Tibial nerve (tissue), 4 donors: ENCODE measurements around the gene CLTCL1. TPM values are rescaled to one million over a fixed set of nuclear protein-coding genes. Genes with fewer than 3 reads are reported as not detected.

Experiments used
- DNase-seq, 2 donors: peaks; one replicate each; pipeline ENCODE4 v3.0.0-alpha.2; 2019; ENCODE audit warnings: low spot score in 2 of 2
- H3K27ac ChIP-seq, 4 donors: fragments of 200-600 bp; sonication (generic) in 3 of 4; one replicate each; pipeline ENCODE4 v1.5.1; 2017 to 2019; ENCODE audit warnings: mild to moderate bottlenecking in 1 of 4
- H3K27me3 ChIP-seq, 2 donors: fragments of 200-600 bp; sonication (generic) in 1 of 2; one replicate each; pipeline versions ENCODE4 v1.5.1 to v1.6.0; 2017 to 2019
- H3K36me3 ChIP-seq, 3 donors: fragments of 200-600 bp; sonication (generic); one replicate each; pipeline ENCODE4 v1.5.1; 2018 to 2019
- H3K4me1 ChIP-seq, 4 donors: fragments of 200-600 bp; sonication (generic) in 3 of 4; one replicate each; pipeline ENCODE4 v1.5.1; 2017 to 2019
- H3K4me3 ChIP-seq, 4 donors: fragments of 200-600 bp; sonication (generic) in 3 of 4; one replicate each; pipeline ENCODE4 v1.5.1; 2017 to 2019; ENCODE audit warnings: mild to moderate bottlenecking in 1 of 4, moderate library complexity in 1 of 4
- H3K9me3 ChIP-seq, 4 donors: fragments of 200-600 bp; sonication (generic) in 3 of 4; one replicate each; pipeline ENCODE4 v1.5.1; 2017 to 2019
- CTCF ChIP-seq, 5 experiments: fragments of 200-600 bp in 3 of 5; fragments of 450-650 bp in 2 of 5; sonication (generic) in 3 of 5; IDR thresholded peaks; one replicate each; pipeline ENCODE4 v1.5.1; 2016 to 2019; ENCODE audit warnings: antibody characterized with exemption in 5 of 5, mild to moderate bottlenecking in 3 of 5, moderate library complexity in 2 of 5
- EP300 ChIP-seq, 2 donors: sonication (generic); formaldehyde crosslinking; IDR thresholded peaks; one replicate each; pipeline ENCODE4 v1.6.1; 2017; ENCODE audit warnings: antibody characterized with exemption in 2 of 2, mild to moderate bottlenecking in 1 of 2
- POLR2A ChIP-seq, 2 donors: fragments of 450-650 bp; IDR thresholded peaks; one replicate each; pipeline ENCODE4 v1.6.1; 2017; ENCODE audit warnings: antibody characterized with exemption in 2 of 2, mild to moderate bottlenecking in 2 of 2, moderate library complexity in 2 of 2
- WGBS, 2 donors: methylation state at CpG; one replicate each; pipeline ENCODE4 v1.1.5; 2018; 5-methylcytosine and 5-hydroxymethylcytosine counted together
- total RNA-seq, 4 donors: library from RNA; depleted of rRNA; stranded (reverse); fragments of >200 nt; gene quantifications; one replicate each; pipeline ENCODE4 v1.1.0, GENCODE V29; 2016

The CLTCL1 gene
- total RNA-seq, 4 donors from 2014 or later, result 22.6 to 35.9 (median 26.8) TPM

GRCh38 chr22:19212302-19212870, 79.1 kb downstream of the CLTCL1 start:
- TF ChIP-seq EP300 (IDR thresholded peaks at IDR 0.05), result no peak
- TF ChIP-seq CTCF (IDR thresholded peaks at IDR 0.05), result no peak
- TF ChIP-seq POLR2A (IDR thresholded peaks at IDR 0.05), result no peak
- Histone ChIP-seq H3K4me1 (no peaks in the 10 kb centered on the region), H3K9me3 (no peaks in the 10 kb centered on the region), H3K36me3 (peaks cover 0 to 53% (median 0%) of the 10 kb centered on the region in 3 donors), H3K4me3 (no peak overlapping the region), H3K27ac (no peak overlapping the region), H3K27me3 (no peaks in the 10 kb centered on the region)
- no peak for DNase-seq
- 95 to 97% methylated on average over 1 of the region's 1 CpG for WGBS, 2 donors

- Histone ChIP-seq H3K4me1 (no peaks in the 10 kb centered on the region), H3K36me3 (peaks cover 0 to 42% (median 0%) of the 10 kb centered on the region in 3 donors), H3K4me3 (no peak overlapping the region), H3K9me3 (no peaks in the 10 kb centered on the region), H3K27me3 (no peaks in the 10 kb centered on the region), H3K27ac (no peak overlapping the region)
- no peak for DNase-seq
- WGBS, 2 donors, result 95 to 96% methylated on average over 14 of the region's 14 CpGs
- TF ChIP-seq POLR2A (IDR thresholded peaks at IDR 0.05) (no peak), EP300 (IDR thresholded peaks at IDR 0.05) (no peak), CTCF (IDR thresholded peaks at IDR 0.05) (no peak)
These were observed 81.3 kb downstream of the CLTCL1 start for GRCh38 chr22:19210188-19210587.

- Histone ChIP-seq H3K27ac (no peak overlapping the region), H3K9me3 (no peaks in the 10 kb centered on the region), H3K27me3 (no peaks in the 10 kb centered on the region), H3K36me3 (peaks cover 0 to 35% (median 0%) of the 10 kb centered on the region in 3 donors), H3K4me1 (no peaks in the 10 kb centered on the region), H3K4me3 (no peak overlapping the region)
- TF ChIP-seq POLR2A (IDR thresholded peaks at IDR 0.05), result no peak
- TF ChIP-seq EP300 (IDR thresholded peaks at IDR 0.05), result no peak
- DNase-seq, result no peak
- WGBS, 2 donors, result 78 to 82% methylated on average over 4 of the region's 4 CpGs
These were observed 83.2 kb downstream of the CLTCL1 start for GRCh38 chr22:19208287-19208847.

GRCh38 chr22:19207884-19208283, 83.6 kb downstream of the CLTCL1 start:
- WGBS, 2 donors, result 82 to 90% methylated on average over 5 of the region's 5 CpGs
- TF ChIP-seq CTCF (IDR thresholded peaks at IDR 0.05) (no peak), POLR2A (IDR thresholded peaks at IDR 0.05) (no peak), EP300 (IDR thresholded peaks at IDR 0.05) (no peak)
- Histone ChIP-seq H3K4me3 (no peak overlapping the region), H3K27me3 (no peaks in the 10 kb centered on the region), H3K36me3 (peaks cover 0 to 35% (median 0%) of the 10 kb centered on the region in 3 donors), H3K9me3 (no peaks in the 10 kb centered on the region), H3K4me1 (no peaks in the 10 kb centered on the region), H3K27ac (no peak overlapping the region)
- DNase-seq, result no peak

- 73 to 82% methylated on average over 9 of the region's 9 CpGs for WGBS, 2 donors
- no peak overlapping the region for H3K27ac ChIP-seq
- H3K36me3 ChIP-seq, result peaks cover 0 to 35% (median 0%) of the 10 kb centered on the region in 3 donors
- no peaks in the 10 kb centered on the region for H3K27me3 ChIP-seq
- TF ChIP-seq EP300 (IDR thresholded peaks at IDR 0.05), result no peak
- TF ChIP-seq CTCF (IDR thresholded peaks at IDR 0.05), result no peak
- no peak for TF ChIP-seq POLR2A (IDR thresholded peaks at IDR 0.05)
- no peak for DNase-seq
- no peaks in the 10 kb centered on the region for H3K4me1 ChIP-seq
- H3K9me3 ChIP-seq, result no peaks in the 10 kb centered on the region
- H3K4me3 ChIP-seq, result no peak overlapping the region
These were observed 84.1 kb downstream of the CLTCL1 start for GRCh38 chr22:19207401-19207808.
